HUDEP-2 (cell line): Measurements from ENCODE around the gene CALN1.
"Not testable (repeated sequence)": the region's sequence is repeated elsewhere in the genome, so short reads cannot be mapped to it uniquely, and the experiment has no call there.

Source experiments
- DNase-seq, 76 experiments: peaks; one replicate each; lab custom pipeline; 2025; ENCODE audit not compliant: unreplicated experiment in 76 of 76; lab: John Stamatoyannopoulos, UW

The CALN1 gene

DNA sequence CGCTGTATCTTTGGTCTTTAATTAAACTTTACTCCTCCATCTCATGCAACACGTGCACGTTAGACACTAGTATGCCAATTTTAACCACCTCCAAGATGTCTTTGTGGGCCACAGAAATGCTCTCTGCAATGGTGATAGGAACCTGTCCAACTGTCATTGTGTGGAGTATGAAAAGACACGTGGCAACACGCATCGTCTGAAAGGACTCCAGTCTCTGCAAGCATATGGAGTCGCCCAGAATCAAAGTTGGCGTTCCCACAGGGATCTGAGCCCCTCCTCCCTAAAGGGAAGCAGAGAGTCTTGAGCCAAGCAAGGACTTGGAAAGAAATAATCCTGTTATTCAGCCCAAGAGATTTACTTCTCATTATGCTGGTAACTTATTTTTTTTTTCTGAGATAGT is 301.1 kb downstream of the CALN1 start:
- DNase-seq, result no peak

DNA sequence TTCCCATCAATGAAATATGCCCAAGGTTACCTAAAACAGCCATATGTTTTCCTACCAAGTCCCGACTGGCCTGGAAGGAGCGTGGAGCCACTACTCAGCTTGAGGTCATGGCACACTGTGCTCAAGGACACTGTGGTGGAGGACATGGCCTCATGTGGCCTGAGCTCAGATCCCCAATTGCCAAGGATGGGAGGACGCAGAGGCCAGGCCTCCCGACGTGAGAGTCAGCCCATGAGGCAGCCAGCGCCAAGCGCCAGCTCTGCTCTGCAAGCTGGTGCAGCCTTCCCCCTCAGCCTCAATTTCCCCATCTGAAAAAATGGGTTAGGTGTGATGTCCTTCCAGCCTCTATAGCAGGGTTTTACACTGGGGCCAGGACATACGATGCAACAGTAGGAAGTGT is 302.6 kb downstream of the CALN1 start:
- no peak for DNase-seq

DNA sequence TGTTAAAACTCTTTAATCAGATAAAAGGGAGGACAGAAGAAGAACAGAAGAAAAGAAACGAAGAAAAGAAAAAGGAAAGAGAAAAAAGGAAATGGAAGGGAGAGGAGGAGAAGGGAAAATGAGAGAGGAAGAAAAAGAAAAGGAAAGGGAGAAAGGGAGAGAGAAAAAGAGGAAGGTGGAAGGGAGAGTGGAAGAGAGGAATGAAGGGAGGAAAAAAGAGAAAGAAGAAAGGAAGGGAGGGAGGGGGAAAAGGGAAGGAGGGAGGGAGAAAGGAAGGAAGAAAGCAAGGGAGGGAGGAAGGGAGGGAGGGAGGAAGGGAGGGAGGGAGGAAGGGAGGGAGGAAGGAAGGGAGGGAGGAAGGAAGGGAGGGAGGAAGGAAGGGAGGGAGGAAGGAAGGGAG is 305.7 kb downstream of the CALN1 start:
- DNase-seq, result no peak

DNA sequence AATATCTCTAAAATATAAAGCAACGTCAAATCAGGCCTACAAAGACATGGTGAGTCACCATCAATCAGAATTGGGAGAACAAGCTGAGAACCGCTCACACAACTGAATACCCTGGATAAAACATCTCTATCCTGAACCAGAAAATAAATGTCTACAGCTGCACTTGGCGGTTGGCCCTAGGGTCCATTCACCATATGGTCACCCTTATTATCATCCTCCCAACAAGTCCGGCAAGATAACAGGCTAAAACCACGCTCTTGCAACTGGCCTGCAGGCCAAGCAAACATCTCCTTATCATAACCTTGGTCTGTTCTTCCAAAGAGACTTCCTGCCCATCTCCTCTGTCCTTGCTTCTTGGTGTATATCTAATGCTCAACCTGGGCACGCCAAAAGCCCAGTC is 310.7 kb downstream of the CALN1 start:
- no peak for DNase-seq

DNA sequence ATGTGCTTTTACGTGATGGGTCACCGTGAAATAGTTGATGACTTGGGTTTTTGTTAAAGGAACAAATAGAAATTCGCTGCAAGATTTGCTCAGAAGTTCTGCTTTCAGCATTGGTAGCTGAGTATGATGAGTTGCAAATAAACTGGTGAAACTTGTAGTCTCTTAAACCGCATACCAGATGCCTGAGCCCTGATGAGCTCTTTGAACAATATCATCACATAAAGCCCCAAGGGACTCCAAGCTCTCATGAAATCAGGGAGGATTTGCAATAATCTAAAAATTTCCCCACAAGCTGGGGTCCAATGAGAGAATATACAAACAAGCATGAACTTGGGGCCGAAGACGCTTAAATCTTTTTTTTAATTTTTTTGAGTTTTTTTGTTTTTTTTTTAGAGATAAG is 312.4 kb downstream of the CALN1 start:
- DNase-seq, result no peak

DNA sequence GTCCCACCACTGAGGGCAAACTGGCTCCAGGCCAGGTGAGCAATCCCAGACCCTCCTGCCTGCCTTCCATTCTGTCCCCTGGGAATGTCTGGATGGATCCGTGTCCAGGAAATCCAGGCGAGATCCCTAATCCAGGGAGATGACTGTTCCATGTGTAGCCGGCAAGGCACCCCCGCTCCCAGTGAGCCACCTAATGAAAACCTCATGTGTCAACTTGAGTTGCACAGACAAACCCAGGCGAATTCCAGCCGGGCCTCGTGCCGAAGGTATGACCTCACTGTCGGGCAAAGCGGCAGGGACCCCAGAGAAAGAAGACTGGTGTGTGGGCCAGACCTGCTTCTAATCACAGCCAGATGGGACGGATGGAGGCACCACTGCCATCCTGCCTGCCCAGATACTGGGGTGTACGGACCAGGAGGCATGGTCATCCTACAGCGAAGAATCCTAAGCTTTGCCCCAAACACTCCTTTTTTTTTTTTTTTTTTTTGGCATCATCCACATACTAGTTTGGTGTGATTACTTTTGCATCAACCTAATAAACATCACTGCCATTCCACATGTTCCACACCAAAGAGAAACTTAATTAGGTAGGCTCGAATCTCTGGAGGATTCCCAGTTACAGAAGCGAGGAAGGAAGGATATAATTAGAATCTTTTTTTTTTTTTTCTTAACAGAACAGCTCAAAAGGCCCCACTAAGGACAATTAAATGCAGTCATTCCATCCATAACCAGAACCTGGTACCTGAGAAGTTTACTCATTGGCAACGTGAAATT is 313.1 kb downstream of the CALN1 start:
- no peak for DNase-seq

DNA sequence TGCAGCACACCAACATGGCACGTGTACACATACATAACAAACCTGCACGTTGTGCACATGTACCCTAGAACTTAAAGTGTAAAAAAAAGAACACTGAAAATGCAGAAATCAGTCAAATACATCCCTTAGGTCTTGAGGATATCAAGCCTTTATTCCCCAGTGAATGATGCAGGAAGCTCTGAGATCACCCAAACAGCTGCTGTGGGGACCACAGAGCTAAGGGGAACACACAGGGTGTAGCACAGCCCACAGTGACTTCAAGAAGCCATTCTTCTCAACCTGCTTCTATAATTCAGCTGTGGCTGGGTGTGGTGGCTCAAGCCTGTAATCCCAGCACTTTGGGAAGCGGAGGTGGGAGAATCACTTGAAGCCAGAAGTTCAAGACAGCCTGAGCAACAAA is 314.9 kb downstream of the CALN1 start:
- no peak for DNase-seq

DNA sequence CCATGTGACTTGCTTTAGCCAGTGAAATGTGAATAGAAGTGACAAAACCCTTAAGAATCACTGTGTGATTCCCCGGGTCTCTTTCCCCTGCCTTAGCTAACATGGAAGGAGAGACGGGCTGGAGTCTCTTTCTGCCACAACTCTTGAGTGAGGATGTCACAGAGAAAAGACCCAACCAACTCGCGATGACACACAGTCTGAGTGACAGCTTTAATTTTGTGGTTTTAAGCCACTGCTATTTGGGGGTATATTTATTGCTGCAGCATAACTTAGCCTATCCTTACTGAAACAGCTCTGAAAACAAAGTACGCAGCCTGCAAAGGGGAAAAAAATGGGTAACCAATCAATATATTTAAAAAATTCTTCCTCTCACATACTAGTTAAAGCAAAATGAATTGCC is 319.4 kb downstream of the CALN1 start:
- DNase-seq, result no peak

DNA sequence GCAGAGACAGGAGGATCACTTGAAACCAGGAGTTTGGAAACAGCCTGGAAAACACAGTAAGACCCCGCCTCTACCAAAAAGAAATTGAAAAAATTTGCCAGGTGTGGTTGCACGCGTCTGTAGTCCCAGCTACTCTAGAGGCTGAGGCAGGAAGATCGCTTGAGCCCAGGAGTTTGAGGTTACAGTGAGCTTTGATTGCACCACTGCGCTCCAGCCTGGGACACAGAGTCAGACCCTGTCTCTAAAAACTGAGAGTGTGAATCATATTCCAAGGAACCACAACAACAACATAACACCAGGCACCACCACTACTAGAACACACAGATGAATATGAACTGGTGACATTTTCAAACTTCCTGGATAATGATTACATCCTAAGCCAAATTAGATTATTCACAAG is 324.2 kb downstream of the CALN1 start:
- no peak for DNase-seq

DNA sequence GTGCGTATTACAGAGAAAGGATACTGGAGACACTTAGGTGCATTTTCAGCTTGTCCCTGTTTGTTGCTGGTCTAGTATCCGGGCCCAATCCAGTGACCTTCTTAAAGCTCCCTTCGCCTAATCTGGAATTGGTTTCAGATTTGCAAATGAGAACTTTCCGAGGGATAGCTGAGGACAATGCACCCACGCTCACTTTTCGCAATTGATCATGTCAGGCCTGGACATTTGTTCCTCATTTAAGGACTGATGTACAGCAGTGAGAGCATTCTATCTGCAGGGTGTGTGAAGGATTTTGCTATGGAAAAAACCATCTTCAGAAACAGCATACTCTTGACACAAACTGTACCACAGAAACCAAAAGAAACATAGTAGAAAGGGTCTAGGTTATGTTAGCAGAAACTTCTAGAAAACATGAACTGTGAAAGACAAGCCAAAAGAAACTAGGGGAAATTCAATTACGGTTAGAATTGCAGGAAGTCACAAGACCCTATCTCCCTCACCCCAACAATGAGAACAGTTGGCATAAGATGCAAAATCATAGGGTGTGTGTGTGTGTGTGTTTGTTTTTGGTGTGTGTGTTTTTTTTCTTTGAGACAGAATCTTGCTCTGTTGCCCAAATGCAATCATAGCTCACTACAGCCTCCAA is 331.1 kb downstream of the CALN1 start:
- DNase-seq, result no peak

DNA sequence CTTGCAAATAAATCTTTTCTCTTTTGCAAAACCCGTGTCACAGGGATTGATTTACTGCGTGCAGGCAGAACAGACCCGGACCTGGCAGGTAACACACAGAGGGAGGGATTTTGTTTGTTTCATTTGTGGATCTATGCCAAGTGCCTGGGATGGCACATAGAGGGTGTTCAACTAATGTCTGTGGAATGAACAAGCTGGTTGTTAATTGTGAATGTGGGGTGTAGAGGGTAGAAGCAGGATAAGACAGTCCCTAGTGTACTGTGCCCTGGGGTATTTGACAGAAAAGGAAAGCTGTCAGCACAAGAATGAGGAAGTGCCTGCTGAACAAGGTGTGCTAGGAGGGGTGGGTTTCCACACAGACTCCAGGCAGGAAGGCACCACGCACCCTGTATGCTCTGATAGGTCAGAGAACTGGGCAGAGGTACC is 331.8 kb downstream of the CALN1 start:
- DNase-seq, result no peak

DNA sequence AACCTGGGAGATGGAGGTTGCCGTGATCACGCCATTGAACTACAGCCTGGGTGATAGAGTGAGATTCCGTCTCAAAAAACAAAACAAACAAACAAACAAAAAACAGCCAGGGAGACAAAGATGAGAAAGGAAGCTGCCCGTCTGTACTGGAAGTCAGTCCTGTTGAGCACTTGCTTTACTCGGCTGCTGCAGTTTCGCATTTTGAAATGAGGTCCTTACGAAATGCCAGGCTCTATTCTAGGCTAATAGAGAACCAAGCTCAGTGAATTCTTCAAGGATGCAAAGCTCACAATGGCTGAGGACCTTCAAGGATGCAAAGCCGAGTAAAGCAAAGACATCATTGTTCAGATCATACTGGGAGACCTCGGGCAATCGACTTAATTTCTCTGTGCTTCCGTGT is 333.3 kb downstream of the CALN1 start:
- DNase-seq, result no peak

DNA sequence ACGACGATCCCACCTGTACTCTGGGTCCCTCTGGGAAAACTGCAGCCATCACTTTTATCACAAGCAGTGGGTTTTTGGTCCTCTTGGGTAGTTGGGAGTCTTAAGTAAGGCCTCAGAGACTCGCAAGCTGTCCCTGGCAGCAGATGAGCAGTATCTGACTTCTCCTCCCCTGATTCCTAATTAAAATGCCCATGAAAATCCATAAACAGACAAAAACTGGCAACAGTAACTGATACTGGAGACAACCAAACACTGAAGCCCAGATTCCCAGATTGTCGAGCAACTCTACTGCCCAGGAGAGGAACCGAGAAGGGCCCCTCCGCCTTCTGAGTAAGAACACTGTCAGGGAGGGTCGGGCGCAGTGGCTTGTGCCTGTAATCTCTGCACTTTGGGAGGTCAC is 333.8 kb downstream of the CALN1 start:
- DNase-seq, result no peak

DNA sequence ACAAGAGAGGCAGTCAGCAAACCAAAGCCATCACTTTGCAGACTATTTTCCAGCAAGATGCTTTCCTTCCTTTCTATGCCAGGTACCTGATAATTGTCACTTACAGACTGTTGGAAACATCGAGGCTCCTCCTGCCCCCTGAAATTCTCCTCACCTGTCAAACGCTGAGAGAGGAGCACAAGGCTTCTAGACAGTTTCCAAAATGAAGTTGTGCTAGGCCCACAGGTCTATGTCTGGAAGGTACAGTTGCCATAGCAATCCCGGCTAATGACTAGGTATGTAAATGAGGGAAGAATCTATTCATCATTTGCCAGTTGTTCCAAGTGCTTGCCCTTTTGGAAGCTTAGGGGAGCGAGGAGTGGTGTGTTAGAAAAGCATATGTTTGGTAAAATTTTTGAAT is 334.4 kb downstream of the CALN1 start:
- no peak for DNase-seq

DNA sequence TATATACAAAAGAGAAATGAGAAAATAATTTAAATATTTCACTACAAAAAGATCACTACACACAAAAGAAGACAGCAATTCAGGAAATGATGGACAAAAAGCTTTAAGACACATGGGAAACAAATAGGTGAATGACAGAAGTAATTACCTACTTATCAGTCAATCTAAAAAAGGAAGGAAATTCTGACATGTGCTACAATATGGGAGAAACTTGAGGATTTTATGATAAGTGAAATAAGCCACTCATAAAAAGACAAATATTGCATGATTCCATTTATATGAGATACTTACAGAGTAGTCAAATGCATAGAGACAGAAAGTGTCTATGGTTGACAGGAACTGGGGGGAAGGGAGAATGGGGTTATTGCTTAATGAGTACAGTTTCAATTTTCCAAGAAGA is 339.2 kb downstream of the CALN1 start:
- DNase-seq, result no peak

DNA sequence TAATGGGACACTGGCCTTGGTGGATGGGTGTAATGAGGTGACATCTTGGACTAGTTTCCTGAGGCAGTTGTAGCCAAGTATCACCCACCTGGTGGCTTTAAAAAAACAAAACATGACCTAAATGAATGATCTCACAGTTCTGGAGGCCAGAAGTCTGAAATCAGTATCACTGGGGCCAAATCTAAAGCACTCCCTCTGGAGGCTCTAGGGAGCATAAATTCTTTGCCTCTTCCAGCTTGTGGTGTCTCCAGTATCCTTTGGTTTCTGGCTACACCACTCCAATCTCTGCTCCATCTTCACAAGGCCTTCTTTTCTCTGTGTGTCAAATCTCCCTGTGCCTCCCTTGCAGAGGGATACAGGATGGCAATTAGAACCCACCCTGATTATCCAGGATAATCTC is 342.9 kb downstream of the CALN1 start:
- DNase-seq, result no peak

DNA sequence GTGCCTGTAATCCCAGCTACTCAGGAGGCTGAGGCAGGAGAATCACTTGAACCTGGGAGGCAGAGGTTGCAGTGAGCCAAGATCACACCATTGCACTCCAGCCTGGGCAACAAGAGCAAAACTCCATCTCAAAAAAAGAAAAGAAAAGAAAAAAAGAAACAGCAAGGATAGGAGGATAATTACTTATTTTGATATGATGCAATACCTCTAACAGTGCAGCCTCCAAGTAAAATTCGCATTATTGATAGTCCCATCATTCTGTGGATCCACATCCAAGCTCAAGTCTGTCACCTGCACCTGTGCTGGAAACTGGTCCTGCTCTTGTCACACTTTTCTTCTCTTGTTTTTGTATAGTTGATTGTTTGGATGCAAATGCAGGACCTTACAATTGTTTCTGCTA is 346.4 kb downstream of the CALN1 start:
- DNase-seq, result not testable (repeated sequence)

DNA sequence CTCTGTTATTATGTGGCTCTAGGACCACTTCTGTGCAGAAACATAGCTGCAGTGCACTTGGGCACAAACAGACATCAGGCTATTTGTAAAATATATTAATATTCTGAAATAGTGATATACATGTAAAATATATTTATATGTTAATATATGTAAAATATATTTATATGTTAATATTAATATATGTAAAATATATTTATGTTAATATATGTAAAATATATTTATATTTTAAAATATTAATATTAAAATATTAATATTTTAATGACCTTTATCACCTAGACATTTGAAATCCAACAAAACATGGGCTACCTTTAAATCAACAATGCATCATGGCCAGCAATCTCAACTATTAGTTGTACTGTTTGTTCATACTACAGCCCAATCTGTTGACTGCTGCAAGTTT is 347.2 kb downstream of the CALN1 start:
- DNase-seq, result no peak

DNA sequence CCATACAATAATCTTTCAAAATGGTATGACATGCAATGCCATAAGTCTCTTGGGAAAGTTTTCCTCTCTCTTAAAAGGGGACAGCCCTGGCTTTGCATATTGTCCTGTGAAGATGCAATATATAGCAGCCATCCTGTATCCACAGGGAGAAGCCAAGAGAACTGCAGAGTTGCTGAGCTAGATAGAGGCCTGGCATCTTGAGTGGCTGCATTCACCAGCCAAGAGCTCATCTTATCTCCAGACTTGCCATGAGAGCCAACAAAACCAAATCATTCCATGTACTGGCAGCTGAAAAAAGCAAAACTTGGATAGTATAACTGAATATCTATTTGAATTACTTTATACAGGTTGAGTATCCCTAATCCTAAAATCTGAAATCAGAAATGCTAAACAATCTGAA is 348.8 kb downstream of the CALN1 start:
- DNase-seq, result no peak

DNA sequence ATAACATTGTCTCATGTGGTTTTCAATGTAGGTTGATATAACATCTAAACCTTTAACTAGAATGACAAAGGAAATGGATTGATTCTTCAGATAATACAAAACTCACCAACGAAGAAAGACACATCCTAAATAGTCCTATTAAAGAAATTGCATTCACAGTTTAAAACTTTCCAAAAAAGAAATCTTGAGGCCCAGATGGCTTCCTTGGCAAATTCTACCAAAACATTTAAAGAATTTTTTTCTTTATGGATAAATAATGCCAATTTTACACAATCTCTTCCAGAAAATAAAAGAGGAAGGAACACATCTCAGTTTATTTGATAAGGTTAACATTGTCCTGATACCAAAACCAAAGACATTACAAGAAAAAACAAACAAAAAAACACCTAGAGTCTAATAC is 349.5 kb downstream of the CALN1 start:
- DNase-seq, result no peak

DNA sequence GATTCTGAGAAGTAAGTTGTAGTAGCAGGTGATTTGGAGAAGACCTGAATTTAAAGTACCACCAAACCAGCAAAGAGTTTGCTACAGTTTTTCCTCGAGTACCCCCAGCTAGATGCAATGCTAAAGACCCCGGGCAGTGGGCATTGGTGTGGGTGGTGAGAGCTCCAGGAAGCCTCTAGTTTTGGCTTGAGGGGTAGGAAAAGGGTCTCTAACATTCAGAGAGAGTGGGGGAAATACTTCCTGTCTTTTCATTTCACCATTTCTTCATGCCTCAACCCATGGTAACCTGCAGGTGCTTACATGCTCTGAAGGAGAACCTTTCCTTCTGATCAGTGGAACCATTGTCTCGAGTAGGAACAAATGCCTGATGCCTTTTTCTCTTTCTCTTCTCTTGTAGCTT is 352.2 kb downstream of the CALN1 start:
- no peak for DNase-seq

DNA sequence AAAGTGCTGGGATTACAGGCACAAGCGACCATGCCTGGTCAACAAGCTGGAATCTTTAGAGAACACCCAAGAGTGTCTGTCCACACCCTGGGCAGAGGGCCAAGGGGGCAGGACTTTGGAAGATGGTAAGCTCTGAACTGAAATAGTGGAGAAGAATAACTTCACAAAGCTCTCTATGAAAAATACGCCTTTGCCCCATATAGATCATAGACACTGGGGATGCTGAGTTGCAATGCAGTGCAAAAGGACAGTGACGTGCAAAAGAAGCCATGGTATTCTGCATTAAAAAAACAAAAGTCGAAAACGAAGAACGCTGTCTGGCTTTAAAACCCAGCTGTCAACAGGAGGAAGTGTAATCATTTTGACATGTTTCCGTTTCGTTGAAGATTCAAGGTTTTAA is 353.6 kb downstream of the CALN1 start:
- DNase-seq, result peak in 1 of 76 experiments; percentile 2

DNA sequence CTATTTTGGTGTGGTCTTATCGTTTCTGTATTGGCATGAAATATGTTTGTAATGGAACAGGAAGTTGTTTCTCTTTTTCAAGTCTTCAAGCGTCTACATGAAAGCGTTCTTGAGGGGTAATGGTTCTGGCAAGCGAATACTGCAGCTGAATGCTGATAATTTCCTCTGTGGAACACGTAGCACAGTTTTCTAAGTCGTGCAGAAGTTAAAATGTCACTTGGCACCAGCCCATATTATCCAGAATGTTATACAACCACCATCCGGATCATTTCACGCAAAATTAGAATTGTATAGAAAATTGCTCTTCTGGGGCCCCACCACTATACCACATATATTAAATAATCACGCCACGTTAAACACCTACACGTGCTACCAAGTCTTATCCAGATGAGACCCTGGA is 354.3 kb downstream of the CALN1 start:
- DNase-seq, result no peak
